NCI-H526 treated with DMSO at 0.1 percent for 48 hours (cell line): Measurements from ENCODE around the gene BRD3OS.

Experiments
- DNase-seq: peaks from one replicate; lab custom pipeline; 2025; lab: John Stamatoyannopoulos, UW

BRD3OS gene

DNA sequence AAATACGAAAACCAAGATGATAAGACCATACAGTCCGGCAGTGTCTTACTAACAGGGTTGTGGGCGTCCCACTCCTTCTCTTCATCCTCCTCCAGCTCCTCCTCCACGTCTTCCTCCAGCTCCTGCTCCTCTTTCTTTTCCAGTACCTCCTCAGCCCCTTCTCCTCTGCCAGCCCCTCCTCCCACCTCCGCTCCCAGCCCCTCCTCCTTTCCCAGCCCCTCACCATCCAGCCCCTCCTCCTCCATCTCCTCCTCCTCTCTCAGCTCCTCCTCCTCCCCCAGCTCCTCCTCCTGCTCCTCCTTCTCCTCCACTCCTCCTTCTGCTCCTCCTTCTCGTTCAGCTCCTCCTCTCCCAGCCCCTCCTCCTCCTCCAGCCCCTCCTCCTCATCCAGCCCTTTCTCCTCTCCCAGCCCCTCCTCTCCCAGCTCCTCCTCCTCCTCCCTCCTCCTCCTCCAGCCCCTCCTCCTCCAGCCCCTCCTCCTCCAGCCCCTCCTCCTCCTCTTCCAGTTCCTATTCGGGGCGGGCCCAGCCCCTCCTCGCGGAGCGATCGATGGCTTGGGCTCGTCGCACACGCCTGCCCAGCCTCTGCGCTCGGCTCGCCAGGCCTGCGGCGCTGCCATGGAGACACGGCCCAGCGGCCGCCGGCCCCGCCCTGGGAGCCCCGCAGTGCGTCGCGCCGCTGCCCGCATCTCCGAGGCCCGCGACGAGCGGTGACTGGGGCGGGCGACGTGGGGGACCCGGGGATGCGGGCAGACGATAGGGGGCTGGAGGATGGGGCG, at the start of gene BRD3OS:
Gene BRD3OS, plus strand, starts transcription at position 654 of the 778 bp plus-strand sequence. CDS start 1,267 bp downstream, outside the sequence.
- peak; percentile 69 for DNase-seq

DNA sequence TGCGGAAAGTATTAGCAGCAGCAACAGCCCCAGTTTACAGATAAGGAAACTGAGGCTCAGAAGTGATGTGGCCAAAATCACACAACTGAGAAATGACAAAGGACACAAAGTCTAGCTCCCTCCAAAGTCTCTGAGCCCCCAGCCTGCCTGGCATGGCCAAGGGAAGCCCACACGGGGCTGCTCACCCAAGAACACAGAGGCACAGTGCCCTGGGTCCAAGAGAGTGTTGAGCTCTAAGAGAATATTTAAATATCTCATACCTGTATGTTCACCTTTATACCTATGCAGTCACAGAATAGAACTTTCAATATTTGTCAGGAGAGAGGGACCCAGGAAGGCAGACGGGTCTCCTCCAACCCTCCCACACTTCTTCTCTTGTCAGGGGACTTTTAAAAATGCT, 49.8 kb upstream of the BRD3OS start:
- no peak for DNase-seq

DNA sequence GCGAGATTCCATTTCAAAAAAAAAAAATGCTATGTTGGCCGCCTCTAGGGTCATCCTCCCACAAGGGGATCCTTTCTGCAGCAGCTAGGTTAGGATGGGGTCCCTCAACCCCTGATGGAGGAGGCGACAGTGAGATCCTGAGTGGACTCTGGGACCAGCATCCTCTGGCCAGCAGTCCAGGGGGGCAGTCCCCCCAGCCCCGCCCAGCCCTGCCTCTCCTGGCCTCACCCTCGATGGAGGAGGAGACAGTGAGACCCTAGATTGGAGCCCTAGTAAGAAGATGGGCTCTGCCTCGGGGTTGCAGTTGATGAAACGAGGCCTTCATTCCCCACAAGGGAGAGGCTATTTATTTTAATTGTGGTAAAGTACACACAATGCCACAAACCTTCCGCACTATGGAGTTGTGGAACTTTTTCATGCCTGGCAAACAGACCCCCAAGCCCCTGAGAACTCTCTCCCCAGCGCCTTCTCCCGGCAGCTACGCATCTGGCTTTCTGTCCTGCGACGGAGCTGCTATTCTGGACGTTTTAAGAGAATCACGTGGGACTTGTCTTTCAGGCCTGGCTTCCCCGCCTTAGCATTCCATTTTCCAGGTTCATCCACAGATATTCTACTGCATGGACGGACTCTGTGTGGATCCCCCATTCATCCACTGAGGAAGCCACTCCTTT, 49.0 kb upstream of the BRD3OS start:
- DNase-seq: no peak

GRCh38 chr9:133976887-133977286, 48.4 kb upstream of the BRD3OS start:
- no peak for DNase-seq

- DNase-seq: no peak
These were observed 47.7 kb upstream of the BRD3OS start for GRCh38 chr9:133977421-133978201.

GRCh38 chr9:133978226-133978898, 46.9 kb upstream of the BRD3OS start:
- no peak for DNase-seq

- DNase-seq: no peak
These were observed 46.4 kb upstream of the BRD3OS start for GRCh38 chr9:133978899-133979272.

DNA sequence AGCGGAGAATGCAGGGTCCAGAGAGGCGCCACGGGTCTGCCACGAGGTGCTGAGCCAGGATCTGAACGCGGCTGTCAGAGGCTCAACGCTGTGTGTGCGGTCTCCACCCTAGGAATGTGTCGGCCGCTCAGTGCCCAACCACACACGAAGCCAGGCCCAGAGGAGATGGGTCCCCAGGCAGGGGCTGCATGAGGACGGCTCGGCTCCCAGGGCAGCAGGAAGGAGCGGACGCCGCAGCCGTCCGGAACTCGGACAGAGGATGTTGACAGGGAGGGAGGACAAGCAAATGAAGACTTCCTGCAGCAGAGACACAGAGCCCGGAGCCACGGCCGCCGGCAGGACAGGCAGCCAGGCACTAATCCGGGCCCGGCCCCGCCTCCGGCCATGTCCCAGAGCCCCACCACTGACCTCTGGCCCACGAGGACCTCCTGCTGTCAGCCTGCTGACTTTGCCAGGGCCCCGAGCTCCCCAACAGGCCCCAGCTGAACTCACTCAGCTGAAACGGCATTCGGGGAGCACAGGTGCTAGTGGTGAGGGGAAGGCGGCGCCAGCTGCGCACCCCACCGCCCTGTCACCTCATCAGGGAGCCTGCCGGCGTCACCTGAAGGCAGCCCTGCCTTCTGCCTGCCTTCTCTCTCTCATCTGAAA, 45.9 kb upstream of the BRD3OS start:
- no peak for DNase-seq

DNA sequence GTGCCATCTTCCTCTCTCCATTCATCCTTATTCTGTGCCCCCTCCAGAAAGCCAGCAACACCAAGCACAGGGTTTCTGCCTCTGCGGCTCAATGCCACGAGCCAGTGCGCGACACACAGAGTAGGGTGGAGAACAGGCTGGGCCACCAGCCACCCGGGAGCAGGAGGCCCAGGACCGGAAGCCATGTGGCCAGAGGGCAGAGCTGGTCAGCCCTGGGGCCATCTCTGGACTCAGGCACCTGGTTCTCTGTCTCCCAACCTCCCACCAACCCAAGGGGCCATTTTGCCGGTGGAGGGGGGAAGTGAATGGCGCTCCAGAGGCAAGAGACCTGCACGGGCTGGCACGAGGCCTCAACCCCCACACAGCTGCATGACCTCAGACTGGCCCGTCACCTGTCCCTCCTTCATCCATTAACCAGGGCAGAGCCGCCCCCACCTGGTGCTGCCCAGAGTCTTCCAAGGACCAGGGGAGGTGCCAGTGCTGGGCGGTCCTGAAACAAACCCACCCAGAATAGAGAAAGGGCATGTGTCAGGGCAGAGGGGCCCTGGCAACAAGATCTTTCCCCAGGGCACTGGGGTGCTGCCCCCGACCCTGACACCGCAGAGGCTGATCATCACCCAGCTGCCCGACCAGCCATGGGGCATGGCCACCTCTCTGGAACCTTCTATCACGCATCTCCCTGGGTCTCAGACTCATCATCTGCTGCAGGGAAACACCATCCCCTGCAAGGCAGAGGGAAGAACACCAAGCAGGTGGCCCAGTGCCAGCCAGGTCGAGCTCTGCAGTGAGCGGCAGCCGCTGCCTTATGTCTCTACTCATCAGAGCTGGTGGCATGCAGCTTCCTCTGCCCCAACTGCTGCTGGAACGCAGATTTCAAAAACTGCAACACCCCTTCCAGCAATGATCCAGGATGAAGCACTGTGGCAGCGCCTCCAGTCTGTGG, 45.1 kb upstream of the BRD3OS start:
- DNase-seq: no peak

DNA sequence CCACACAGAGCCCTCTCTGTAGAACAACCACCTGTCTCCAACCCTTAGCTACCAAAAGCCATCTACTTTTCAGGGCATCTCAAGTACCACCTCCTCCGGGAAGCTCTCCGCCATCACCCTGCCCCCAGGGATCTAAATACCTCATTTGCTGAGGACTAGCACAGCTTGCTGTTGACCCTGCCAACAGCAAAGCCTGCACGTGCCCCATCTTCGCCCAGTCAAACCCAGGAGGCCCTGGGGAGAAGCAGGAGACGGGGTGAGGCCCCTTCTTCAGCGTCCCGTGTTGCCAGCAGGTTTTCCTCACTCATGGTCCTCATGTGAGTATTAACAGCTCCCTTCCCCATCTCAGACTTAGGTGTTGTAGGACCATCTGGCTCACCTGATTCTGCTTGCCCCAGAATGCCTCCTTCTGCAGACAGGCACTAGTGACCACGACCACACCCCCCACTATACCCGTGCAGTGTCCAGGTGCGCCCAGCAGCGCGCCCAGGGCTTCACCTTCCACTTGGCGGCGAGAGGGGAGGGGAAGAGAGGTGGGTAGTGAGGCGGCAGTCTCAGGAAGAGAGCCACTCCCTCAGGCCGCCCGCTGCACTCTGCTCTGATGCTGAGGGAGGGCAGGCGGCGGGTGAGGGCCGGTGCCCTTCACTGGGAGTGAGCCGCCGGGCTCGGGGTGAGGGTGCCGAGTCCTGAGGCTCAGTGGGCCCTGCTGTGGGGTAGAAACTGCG, 44.3 kb upstream of the BRD3OS start:
- DNase-seq: no peak

- DNase-seq: no peak
These were observed 43.7 kb upstream of the BRD3OS start for GRCh38 chr9:133981589-133981957.

- DNase-seq: no peak
These were observed 43.2 kb upstream of the BRD3OS start for GRCh38 chr9:133981958-133982681.

DNA sequence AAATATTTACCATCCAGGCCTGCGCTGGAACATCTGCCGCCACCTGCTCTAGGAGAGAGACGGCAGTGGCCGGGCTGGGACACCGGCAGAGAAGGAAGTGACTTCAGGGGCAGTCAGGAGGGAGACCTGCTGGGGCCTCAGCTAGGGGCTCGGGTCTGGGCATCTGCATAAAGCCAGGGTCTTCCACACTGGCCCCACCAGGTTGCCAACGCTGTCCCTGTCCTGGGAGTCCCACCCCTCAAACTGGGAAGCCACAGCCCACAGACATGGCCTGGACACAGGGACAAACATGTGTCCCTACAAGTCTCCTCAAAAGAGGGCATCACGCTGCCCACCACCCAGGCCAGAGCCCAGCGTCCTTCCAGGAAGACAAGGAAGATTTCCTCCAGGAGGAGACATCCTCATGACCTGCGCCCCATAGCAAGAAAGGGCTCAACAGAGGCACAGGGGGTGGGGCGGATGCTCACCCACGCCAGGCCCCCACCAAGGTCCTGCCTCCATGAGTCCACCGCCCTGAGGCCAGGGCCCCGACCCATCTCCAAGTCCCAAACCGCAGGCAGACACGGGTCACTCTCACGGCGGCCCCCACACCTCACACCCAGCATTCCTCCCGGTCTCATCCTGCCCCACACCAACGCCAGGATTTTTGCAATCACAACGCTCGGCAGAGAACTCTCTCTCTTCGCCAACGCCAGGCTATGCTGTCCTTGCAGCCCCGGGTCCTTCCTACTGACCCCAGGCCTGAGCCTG, 42.1 kb upstream of the BRD3OS start:
- DNase-seq: no peak

DNA sequence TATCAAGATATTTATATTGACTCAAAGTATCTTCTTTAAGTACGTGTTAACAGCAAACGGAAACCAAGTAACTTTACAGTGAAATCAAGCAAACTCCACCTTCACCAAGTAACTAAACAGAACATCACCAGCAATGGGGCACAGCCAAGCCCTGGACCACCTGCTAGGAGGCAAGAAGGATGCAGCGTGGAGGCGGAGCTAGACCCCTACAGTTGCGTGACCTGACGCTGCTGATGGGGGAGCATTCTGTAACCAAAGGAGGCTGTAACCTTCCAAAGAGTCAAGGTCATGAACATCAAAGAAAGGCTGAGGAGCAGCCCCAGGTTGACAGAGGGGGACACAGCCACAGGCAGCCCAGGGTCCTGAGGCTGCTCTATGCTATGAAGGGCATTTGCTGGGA, 39.2 kb upstream of the BRD3OS start:
- DNase-seq: no peak

DNA sequence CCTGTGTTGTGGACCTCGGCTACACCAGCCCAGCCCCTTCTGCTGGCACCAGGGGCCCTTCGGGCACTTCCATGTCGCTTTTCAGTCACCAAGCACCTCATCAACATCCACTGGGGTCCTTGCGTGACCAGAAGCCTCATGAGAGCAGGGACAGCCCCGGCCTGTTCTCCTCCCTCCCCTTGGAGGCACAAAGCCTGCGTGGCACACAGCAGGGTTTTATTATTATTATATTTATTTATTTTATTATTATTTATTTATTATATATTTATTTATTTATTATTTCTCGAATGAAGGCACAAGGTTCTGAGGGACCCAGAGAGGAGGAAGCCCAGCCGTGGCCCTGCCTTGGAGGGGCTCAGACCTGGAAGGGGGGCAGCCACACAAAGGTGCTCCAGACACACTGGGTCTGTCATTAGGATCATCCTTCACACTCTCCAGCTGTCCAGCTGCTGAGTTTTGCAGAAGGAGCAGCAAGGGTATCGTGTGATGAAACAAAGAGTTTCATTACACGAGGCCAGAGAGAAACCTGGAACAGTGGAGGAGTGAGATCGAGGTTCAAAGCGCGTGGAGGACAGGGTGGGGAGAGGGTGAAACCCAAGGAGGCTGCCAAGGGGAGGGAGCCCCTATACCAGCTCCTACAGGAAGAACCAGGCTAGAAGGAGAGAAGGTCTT, 38.4 kb upstream of the BRD3OS start:
- DNase-seq: no peak

- DNase-seq: no peak
These were observed 37.9 kb upstream of the BRD3OS start for GRCh38 chr9:133987446-133987788.

- no peak for DNase-seq
These were observed 37.2 kb upstream of the BRD3OS start for GRCh38 chr9:133987946-133988665.
